ENCODE data around the gene GRIK5.

GRIK5 gene

GRCh38 chr19:42051166-42052115 lies 18.6 kb downstream of the GRIK5 start:
- Histone ChIP-seq H3K27ac (ENCODE audit: extremely low read depth, low read depth, low read length) (no peak overlapping the region), H3K36me3 (ENCODE audit: control insufficient read depth in 2 of 2, insufficient read depth in 1 of 2, low read length in 2 of 2) (no peaks in the 10 kb centered on the region; a peak in 1 of 3 replicates), H3K4me3 (ENCODE audit: low read depth, low read length) (no peak overlapping the region), H3K9me3 (ENCODE audit: control insufficient read depth, insufficient read depth, low read depth, low read length) (no peaks in the 10 kb centered on the region), H3K4me1 (ENCODE audit: control insufficient read depth, insufficient read depth, low read length) (peaks cover 5% of the 10 kb centered on the region; the same call in 1 of the 2 replicates)
- CTCF ChIA-PET, result interaction anchor here (0.7 to 2.4 kb wide), 5 partner anchors 13 to 23 kb away, joined by 3 to 16 read pairs (median 4); no protein-coding TSS in a partner anchor
- TF ChIP-seq ZNF626 (tag by site-specific recombination; IDR thresholded peaks at IDR 0.05) (no peak), ZNF223 (tag by site-specific recombination; IDR thresholded peaks at IDR 0.05) (0 out of 2 replicates have a peak, but pooled peaks have one; percentile 13), ZFP3 (tag by site-specific recombination; IDR thresholded peaks at IDR 0.05; ENCODE audit: low read depth) (peak; percentile 81), ZNF658 (tag by site-specific recombination; IDR thresholded peaks at IDR 0.05) (no peak), ZBTB17 (tag by site-specific recombination; IDR thresholded peaks at IDR 0.05) (no peak)
- POLR2A ChIA-PET, result interaction anchor here (0.6 to 2.0 kb wide), 2 partner anchors 25 to 208 kb away, joined by 5 to 6 read pairs; partner anchors contain the start of gene ZNF574

GRCh38 chr19:42048992-42049391 lies 21.0 kb downstream of the GRIK5 start:
- Histone ChIP-seq H3K27ac (ENCODE audit: extremely low read depth, low read depth, low read length) (no peak overlapping the region), H3K4me3 (ENCODE audit: low read depth, low read length) (no peak overlapping the region), H3K36me3 (ENCODE audit: control insufficient read depth in 2 of 2, insufficient read depth in 1 of 2, low read length in 2 of 2) (no peaks in the 10 kb centered on the region; a peak in 1 of 3 replicates), H3K4me1 (ENCODE audit: control insufficient read depth, insufficient read depth, low read length) (peaks cover 5% of the 10 kb centered on the region; the same call in 1 of the 2 replicates), H3K9me3 (ENCODE audit: control insufficient read depth, insufficient read depth, low read depth, low read length) (no peaks in the 10 kb centered on the region)
- ChIA-PET POLR2A (interaction anchor here (0.6 to 1.0 kb wide), 2 partner anchors 23 to 348 kb away, joined by 3 read pairs; no protein-coding TSS in a partner anchor), CTCF (interaction anchor here (0.6 to 2.4 kb wide), 3 partner anchors 10 to 20 kb away, joined by 3 to 16 read pairs (median 8); no protein-coding TSS in a partner anchor)
- TF ChIP-seq PBX3 (CRISPR knock-in tag; IDR thresholded peaks at IDR 0.05), result no peak
- TF ChIP-seq BCL6B (tag by site-specific recombination; IDR thresholded peaks at IDR 0.05), result 0 out of 2 replicates have a peak, but pooled peaks have one; percentile 4
- TF ChIP-seq SCRT1 (tag by site-specific recombination; IDR thresholded peaks at IDR 0.05; ENCODE audit: borderline replicate concordance), result no peak
- no peak for TF ChIP-seq SP3 (tag by site-specific recombination; IDR thresholded peaks at IDR 0.05)
- no peak for TF ChIP-seq ZNF292 (tag by site-specific recombination; IDR thresholded peaks at IDR 0.05; ENCODE audit: borderline replicate concordance, low read depth)
- peak; percentile 40; the same call in 1 of the 2 replicates for TF ChIP-seq PRDM1 (tag by site-specific recombination; IDR thresholded peaks at IDR 0.05)

- Histone ChIP-seq H3K4me1 (ENCODE audit: control insufficient read depth, insufficient read depth, low read length) (no peaks in the 10 kb centered on the region), H3K27ac (ENCODE audit: extremely low read depth, low read depth, low read length) (no peak overlapping the region), H3K4me3 (ENCODE audit: low read depth, low read length) (no peak overlapping the region), H3K9me3 (ENCODE audit: control insufficient read depth, insufficient read depth, low read depth, low read length) (no peaks in the 10 kb centered on the region), H3K36me3 (ENCODE audit: control insufficient read depth in 2 of 2, insufficient read depth in 1 of 2, low read length in 2 of 2) (no peaks in the 10 kb centered on the region; a peak in 1 of 3 replicates)
- ChIA-PET CTCF (interaction anchor here (0.5 to 5.0 kb wide), 6 partner anchors 11 to 57 kb away, joined by 3 to 57 read pairs (median 6); no protein-coding TSS in a partner anchor), POLR2A (no interaction called here)
- no peak for TF ChIP-seq KLF7 (tag by site-specific recombination; IDR thresholded peaks at IDR 0.05; ENCODE audit: borderline replicate concordance)
- TF ChIP-seq ELK4 (IDR thresholded peaks at IDR 0.05; ENCODE audit: borderline replicate concordance, low read depth, low read length), result no peak
- no peak for TF ChIP-seq ZNF266 (tag by site-specific recombination; IDR thresholded peaks at IDR 0.05; ENCODE audit: low read depth)
Observed at GRCh38 chr19:42045575-42045974, 24.4 kb downstream of the GRIK5 start.
